Measurements from ENCODE around the gene RCN1.

The RCN1 gene

DNA sequence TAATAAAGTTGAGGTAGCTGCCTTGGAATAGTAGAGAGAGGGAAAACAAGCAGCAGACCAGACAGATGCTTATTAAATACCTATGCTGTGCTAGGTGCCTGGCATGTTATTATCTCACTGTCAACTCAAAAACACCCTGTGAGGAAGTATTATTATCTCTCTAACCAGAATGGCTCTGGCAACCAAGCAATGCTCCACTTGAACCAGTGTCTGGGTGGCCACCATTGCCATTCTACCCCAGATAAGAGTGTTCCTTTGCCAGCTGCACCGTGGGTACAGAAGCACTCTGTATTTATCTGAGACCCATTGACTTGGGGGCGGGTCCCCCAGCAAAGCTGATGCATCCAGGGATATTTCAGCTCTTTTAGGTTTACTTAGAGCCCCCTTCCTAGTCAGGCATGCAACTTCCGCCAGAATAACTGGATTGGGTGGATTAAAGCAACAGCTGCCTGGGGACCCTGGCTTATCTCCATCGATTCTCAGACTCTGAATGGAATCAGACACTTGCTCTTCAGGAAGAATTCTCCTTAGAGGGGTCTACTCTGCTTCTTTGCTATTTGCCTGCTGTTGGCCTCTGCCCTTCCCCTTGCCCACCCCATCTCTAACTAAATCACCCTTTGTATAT lies 49.1 kb downstream of the RCN1 start:
- no peaks in the 10 kb centered on the region for H3K9me3 ChIP-seq (ENCODE audit: control insufficient read depth, low read length)
- H3K4me1 ChIP-seq, result peaks cover 7% of the 10 kb centered on the region
- no peaks in the 10 kb centered on the region for H3K36me3 ChIP-seq (ENCODE audit: control insufficient read depth, insufficient read depth, low read length)
- H3K79me2 ChIP-seq, result no peaks in the 10 kb centered on the region
- no peak overlapping the region for H3K27ac ChIP-seq
- H3K9ac ChIP-seq, result no peak overlapping the region
- H2AFZ ChIP-seq, result no peak overlapping the region
- no peak overlapping the region for H3K4me3 ChIP-seq (ENCODE audit: low read depth, low read length)
- no peak overlapping the region for H3K4me2 ChIP-seq (ENCODE audit: low read length)
- TF ChIP-seq, protein P1, sequence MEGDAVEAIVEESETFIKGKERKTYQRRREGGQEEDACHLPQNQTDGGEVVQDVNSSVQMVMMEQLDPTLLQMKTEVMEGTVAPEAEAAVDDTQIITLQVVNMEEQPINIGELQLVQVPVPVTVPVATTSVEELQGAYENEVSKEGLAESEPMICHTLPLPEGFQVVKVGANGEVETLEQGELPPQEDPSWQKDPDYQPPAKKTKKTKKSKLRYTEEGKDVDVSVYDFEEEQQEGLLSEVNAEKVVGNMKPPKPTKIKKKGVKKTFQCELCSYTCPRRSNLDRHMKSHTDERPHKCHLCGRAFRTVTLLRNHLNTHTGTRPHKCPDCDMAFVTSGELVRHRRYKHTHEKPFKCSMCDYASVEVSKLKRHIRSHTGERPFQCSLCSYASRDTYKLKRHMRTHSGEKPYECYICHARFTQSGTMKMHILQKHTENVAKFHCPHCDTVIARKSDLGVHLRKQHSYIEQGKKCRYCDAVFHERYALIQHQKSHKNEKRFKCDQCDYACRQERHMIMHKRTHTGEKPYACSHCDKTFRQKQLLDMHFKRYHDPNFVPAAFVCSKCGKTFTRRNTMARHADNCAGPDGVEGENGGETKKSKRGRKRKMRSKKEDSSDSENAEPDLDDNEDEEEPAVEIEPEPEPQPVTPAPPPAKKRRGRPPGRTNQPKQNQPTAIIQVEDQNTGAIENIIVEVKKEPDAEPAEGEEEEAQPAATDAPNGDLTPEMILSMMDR (IDR thresholded peaks at IDR 0.05), result no peak
- no peaks in the 10 kb centered on the region for H3K27me3 ChIP-seq (ENCODE audit: control insufficient read depth, insufficient read depth, low read length)

DNA sequence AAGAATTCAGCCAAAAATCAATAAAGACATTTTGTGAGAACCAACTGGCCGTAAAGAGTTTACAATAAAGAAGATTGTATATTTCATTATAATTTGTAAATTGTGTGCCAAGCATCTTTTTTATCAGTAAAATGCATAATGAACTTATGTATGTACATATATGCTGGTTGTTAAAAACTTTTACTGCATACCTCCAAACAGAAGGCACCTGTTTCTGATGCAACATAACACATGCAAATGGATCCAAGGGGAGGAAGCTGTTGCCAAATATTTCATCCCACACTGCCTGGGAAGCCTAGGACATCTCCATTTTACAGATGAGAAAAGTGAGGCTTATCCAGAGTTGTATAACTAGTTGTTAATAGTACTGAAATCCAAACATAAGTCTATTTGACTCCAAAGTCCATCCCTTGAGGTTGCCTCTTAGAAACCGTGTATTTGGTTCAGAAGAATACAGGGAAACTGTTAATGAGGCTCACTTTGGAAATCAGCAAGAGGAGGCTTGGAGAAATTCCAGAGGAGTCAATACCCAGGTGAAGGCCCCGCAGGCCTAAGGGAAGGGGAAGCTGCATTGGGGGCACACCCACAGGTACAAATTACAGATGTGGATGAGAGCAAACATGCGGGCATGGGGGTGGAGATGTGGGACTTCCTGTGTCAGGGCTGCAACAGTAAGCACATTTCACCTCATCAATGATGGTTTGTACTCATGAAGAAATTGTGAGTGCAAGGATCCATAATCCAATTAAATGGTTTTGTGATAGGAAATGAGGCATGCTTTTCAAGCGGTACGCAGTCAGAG lies 51.1 kb downstream of the RCN1 start:
- H3K9me3 ChIP-seq (ENCODE audit: control insufficient read depth, low read length), result no peaks in the 10 kb centered on the region
- H2AFZ ChIP-seq, result no peak overlapping the region
- no peak overlapping the region for H3K4me3 ChIP-seq (ENCODE audit: low read depth, low read length)
- H3K4me1 ChIP-seq, result peaks cover 7% of the 10 kb centered on the region
- H3K27ac ChIP-seq, result no peak overlapping the region
- no peaks in the 10 kb centered on the region for H3K36me3 ChIP-seq (ENCODE audit: control insufficient read depth, insufficient read depth, low read length)
- no peak overlapping the region for H3K9ac ChIP-seq
- H3K79me2 ChIP-seq, result no peaks in the 10 kb centered on the region
- TF ChIP-seq, protein P1 (IDR thresholded peaks at IDR 0.05), result no peak
- no peak overlapping the region for H3K4me2 ChIP-seq (ENCODE audit: low read length)
- H3K27me3 ChIP-seq (ENCODE audit: control insufficient read depth, insufficient read depth, low read length), result no peaks in the 10 kb centered on the region

DNA sequence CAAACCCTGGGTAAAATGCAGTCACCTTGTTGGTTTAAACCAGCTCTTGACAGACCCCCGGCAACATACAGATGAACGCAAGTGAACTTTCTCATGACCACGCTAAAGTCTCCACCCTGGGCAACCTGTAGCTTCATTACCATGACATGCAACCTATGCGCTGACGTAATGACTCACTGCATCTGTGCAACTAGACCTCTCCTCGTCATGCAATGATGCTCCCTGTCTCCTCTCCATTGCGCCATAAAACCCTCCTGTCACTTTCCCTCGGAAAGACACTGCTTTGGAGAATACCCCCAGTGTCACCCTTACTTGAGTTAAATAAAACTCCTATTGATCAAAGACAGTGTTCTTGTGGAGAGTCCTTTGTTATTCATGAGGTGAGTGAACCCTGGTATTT lies 52.5 kb downstream of the RCN1 start:
- Histone ChIP-seq H3K27me3 (ENCODE audit: control insufficient read depth, insufficient read depth, low read length) (no peaks in the 10 kb centered on the region), H3K4me3 (ENCODE audit: low read depth, low read length) (no peak overlapping the region), H3K9me3 (ENCODE audit: control insufficient read depth, low read length) (no peaks in the 10 kb centered on the region), H3K4me1 (peaks cover 7% of the 10 kb centered on the region), H3K36me3 (ENCODE audit: control insufficient read depth, insufficient read depth, low read length) (no peaks in the 10 kb centered on the region), H3K27ac (no peak overlapping the region), H3K4me2 (ENCODE audit: low read length) (no peak overlapping the region), H2AFZ (no peak overlapping the region), H3K79me2 (no peaks in the 10 kb centered on the region), H3K9ac (no peak overlapping the region)
- TF ChIP-seq, protein P1 (IDR thresholded peaks at IDR 0.05), result no peak

DNA sequence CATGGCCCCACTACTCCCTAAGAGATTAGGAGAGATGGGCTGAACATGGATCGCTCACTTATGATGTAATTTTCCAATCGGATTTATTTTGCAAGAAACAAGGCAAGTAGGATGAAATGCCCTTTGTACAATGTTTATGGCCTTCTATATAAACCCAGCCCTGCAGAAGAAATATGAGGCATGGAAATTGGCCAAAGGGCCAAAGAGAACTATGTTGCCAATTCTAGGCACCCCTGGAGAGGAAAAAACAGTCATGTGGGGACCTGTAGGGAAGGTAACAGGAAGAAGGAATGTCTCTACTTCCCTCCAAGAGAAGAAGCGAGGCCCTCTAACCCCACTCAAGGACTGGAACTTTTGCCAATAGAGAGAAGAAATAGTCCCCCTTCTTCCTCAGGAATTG lies 54.4 kb downstream of the RCN1 start:
- Histone ChIP-seq H3K27me3 (ENCODE audit: control insufficient read depth, insufficient read depth, low read length) (no peaks in the 10 kb centered on the region), H3K27ac (no peak overlapping the region), H3K9ac (no peak overlapping the region), H3K9me3 (ENCODE audit: control insufficient read depth, low read length) (no peaks in the 10 kb centered on the region), H2AFZ (no peak overlapping the region), H3K79me2 (no peaks in the 10 kb centered on the region), H3K4me1 (peaks cover 7% of the 10 kb centered on the region), H3K4me3 (ENCODE audit: low read depth, low read length) (no peak overlapping the region), H3K4me2 (ENCODE audit: low read length) (no peak overlapping the region), H3K36me3 (ENCODE audit: control insufficient read depth, insufficient read depth, low read length) (no peaks in the 10 kb centered on the region)
- TF ChIP-seq, protein P1 (IDR thresholded peaks at IDR 0.05), result no peak
